ENCODE measurements around the gene GPRIN2. TPM values are rescaled to one million over a fixed set of nuclear protein-coding genes. Genes with fewer than 3 reads are reported as not detected.
A peak's percentile ranks its signal among the peaks of the same experiment; 100 is the strongest.
"Not testable (repeated sequence)": the region's sequence is repeated elsewhere in the genome, so short reads cannot be mapped to it uniquely, and the experiment has no call there.

GPRIN2 gene
- 10 to 100 TPM; 13.9 to 33.5 (median 20.1) TPM for polyA plus RNA-seq
- long read RNA-seq, donor 1, partial matches to known transcripts: 0 of 3 reads
- long read RNA-seq, donor 1, other reads (novel, unspliced or antisense): 0 of 3 reads
- long read RNA-seq, donor 2, partial matches to known transcripts: 0 of 1 reads
- long read RNA-seq, donor 2, other reads (novel, unspliced or antisense): 0 of 1 reads
- long read RNA-seq, donor 3, partial matches to known transcripts: 0 of 2 reads
- long read RNA-seq, donor 3, other reads (novel, unspliced or antisense): 0 of 2 reads
- long read RNA-seq, donor 4: 0 reads
- long read RNA-seq, donor 5, partial matches to known transcripts: 0 of 1 reads
- long read RNA-seq, donor 5, other reads (novel, unspliced or antisense): 0 of 1 reads
- long read RNA-seq, donor 6, partial matches to known transcripts: 0 of 4 reads
- long read RNA-seq, donor 6, other reads (novel, unspliced or antisense): 0 of 4 reads
- long read RNA-seq, donor 7: 0 reads
- long read RNA-seq, donor 8: 0 reads
- long read RNA-seq, donor 9: 0 reads
- long read RNA-seq, donor 10, partial matches to known transcripts: 0 of 5 reads
- long read RNA-seq, donor 10, other reads (novel, unspliced or antisense): 0 of 5 reads

GRCh38 chr10:46556515-46557318 lies at the start of gene GPRIN2:
Gene GPRIN2, minus strand, starts transcription at chr10:46556658. Its CDS starts 5,922 bp downstream, at chr10:46550736.
- FAIRE-seq (no peak), DNase-seq (peak; percentile 74 to 80)
- peak within 1 kb of the TSS in 2 of 3 donors; percentile 8 to 17 for H3K27ac ChIP-seq (ENCODE audit: low read depth in 1 of 3, low read length in 2 of 3)
- H3K4me3 ChIP-seq (ENCODE audit: low read depth in 1 of 3, low read length in 3 of 3): peak within 1 kb of the TSS; percentile 26 to 64 (median 57)
- no peaks in the 10 kb centered on the region for H3K9me3 ChIP-seq (ENCODE audit: control insufficient read depth in 2 of 2, insufficient read depth in 1 of 2, low read depth in 1 of 2, low read length in 1 of 2)
- peaks cover 0 to 16% (median 0%) of the 10 kb centered on the region in 3 donors for H3K36me3 ChIP-seq (ENCODE audit: control insufficient read depth in 3 of 3, insufficient read depth in 2 of 3, low read depth in 1 of 3, low read length in 3 of 3)
- H3K4me1 ChIP-seq (ENCODE audit: control insufficient read depth in 3 of 3, insufficient read depth in 2 of 3, low read depth in 1 of 3, low read length in 2 of 3): peaks cover 0 to 9% (median 3%) of the 10 kb centered on the region in 3 donors
- WGBS, 3 donors: 3 to 4% (median 4%) methylated on average over 70 to 74 of the region's 74 CpGs
- H3K27me3 ChIP-seq (ENCODE audit: control insufficient read depth in 3 of 3, insufficient read depth in 3 of 3, low read length in 3 of 3): peaks cover 4 to 31% (median 17%) of the 10 kb centered on the region in 3 donors

- H3K4me1 ChIP-seq (ENCODE audit: control insufficient read depth in 3 of 3, insufficient read depth in 2 of 3, low read depth in 1 of 3, low read length in 2 of 3); H3K36me3 ChIP-seq (ENCODE audit: control insufficient read depth in 3 of 3, insufficient read depth in 2 of 3, low read depth in 1 of 3, low read length in 3 of 3); FAIRE-seq; H3K9me3 ChIP-seq (ENCODE audit: control insufficient read depth in 2 of 2, insufficient read depth in 1 of 2, low read depth in 1 of 2, low read length in 1 of 2); DNase-seq; H3K27ac ChIP-seq (ENCODE audit: low read depth in 1 of 3, low read length in 2 of 3); H3K4me3 ChIP-seq (ENCODE audit: low read depth in 1 of 3, low read length in 3 of 3); H3K27me3 ChIP-seq (ENCODE audit: control insufficient read depth in 3 of 3, insufficient read depth in 3 of 3, low read length in 3 of 3): not testable (repeated sequence)
- WGBS, 3 donors: 48 to 76% (median 56%) methylated on average over 1 of the region's 1 CpG
These were observed 44.1 kb upstream of the GPRIN2 start for GRCh38 chr10:46600516-46600915.

- not testable (repeated sequence) for H3K9me3 ChIP-seq (ENCODE audit: control insufficient read depth in 2 of 2, insufficient read depth in 1 of 2, low read depth in 1 of 2, low read length in 1 of 2); H3K4me1 ChIP-seq (ENCODE audit: control insufficient read depth in 3 of 3, insufficient read depth in 2 of 3, low read depth in 1 of 3, low read length in 2 of 3); H3K27ac ChIP-seq (ENCODE audit: low read depth in 1 of 3, low read length in 2 of 3); DNase-seq; H3K36me3 ChIP-seq (ENCODE audit: control insufficient read depth in 3 of 3, insufficient read depth in 2 of 3, low read depth in 1 of 3, low read length in 3 of 3); H3K4me3 ChIP-seq (ENCODE audit: low read depth in 1 of 3, low read length in 3 of 3); H3K27me3 ChIP-seq (ENCODE audit: control insufficient read depth in 3 of 3, insufficient read depth in 3 of 3, low read length in 3 of 3); FAIRE-seq
- WGBS, 3 donors: 0 to 2% (median 1%) methylated on average over 7 to 30 of the region's 44 CpGs
These were observed 41.3 kb upstream of the GPRIN2 start for GRCh38 chr10:46597616-46598246.

- DNase-seq; H3K4me1 ChIP-seq (ENCODE audit: control insufficient read depth in 3 of 3, insufficient read depth in 2 of 3, low read depth in 1 of 3, low read length in 2 of 3); H3K27ac ChIP-seq (ENCODE audit: low read depth in 1 of 3, low read length in 2 of 3); H3K9me3 ChIP-seq (ENCODE audit: control insufficient read depth in 2 of 2, insufficient read depth in 1 of 2, low read depth in 1 of 2, low read length in 1 of 2); H3K4me3 ChIP-seq (ENCODE audit: low read depth in 1 of 3, low read length in 3 of 3); H3K27me3 ChIP-seq (ENCODE audit: control insufficient read depth in 3 of 3, insufficient read depth in 3 of 3, low read length in 3 of 3); FAIRE-seq; H3K36me3 ChIP-seq (ENCODE audit: control insufficient read depth in 3 of 3, insufficient read depth in 2 of 3, low read depth in 1 of 3, low read length in 3 of 3): not testable (repeated sequence)
- WGBS, 3 donors: 27 to 60% (median 43%) methylated on average over 2 of the region's 4 CpGs
These were observed 40.1 kb upstream of the GPRIN2 start for GRCh38 chr10:46596570-46596969.

- not testable (repeated sequence) for H3K4me1 ChIP-seq (ENCODE audit: control insufficient read depth in 3 of 3, insufficient read depth in 2 of 3, low read depth in 1 of 3, low read length in 2 of 3); H3K27me3 ChIP-seq (ENCODE audit: control insufficient read depth in 3 of 3, insufficient read depth in 3 of 3, low read length in 3 of 3); FAIRE-seq; DNase-seq; H3K36me3 ChIP-seq (ENCODE audit: control insufficient read depth in 3 of 3, insufficient read depth in 2 of 3, low read depth in 1 of 3, low read length in 3 of 3); H3K4me3 ChIP-seq (ENCODE audit: low read depth in 1 of 3, low read length in 3 of 3); H3K27ac ChIP-seq (ENCODE audit: low read depth in 1 of 3, low read length in 2 of 3); H3K9me3 ChIP-seq (ENCODE audit: control insufficient read depth in 2 of 2, insufficient read depth in 1 of 2, low read depth in 1 of 2, low read length in 1 of 2)
- whole genome bisulfite sequencing, 3 donors: 36 to 50% (median 37%) methylated on average over 5 of the region's 6 CpGs
These were observed 38.1 kb upstream of the GPRIN2 start for GRCh38 chr10:46594453-46595063.

GRCh38 chr10:46593307-46593706 lies 36.8 kb upstream of the GPRIN2 start:
- not testable (repeated sequence) for H3K9me3 ChIP-seq (ENCODE audit: control insufficient read depth in 2 of 2, insufficient read depth in 1 of 2, low read depth in 1 of 2, low read length in 1 of 2); H3K4me1 ChIP-seq (ENCODE audit: control insufficient read depth in 3 of 3, insufficient read depth in 2 of 3, low read depth in 1 of 3, low read length in 2 of 3); DNase-seq; H3K27me3 ChIP-seq (ENCODE audit: control insufficient read depth in 3 of 3, insufficient read depth in 3 of 3, low read length in 3 of 3); H3K36me3 ChIP-seq (ENCODE audit: control insufficient read depth in 3 of 3, insufficient read depth in 2 of 3, low read depth in 1 of 3, low read length in 3 of 3); H3K4me3 ChIP-seq (ENCODE audit: low read depth in 1 of 3, low read length in 3 of 3); FAIRE-seq; H3K27ac ChIP-seq (ENCODE audit: low read depth in 1 of 3, low read length in 2 of 3)
- WGBS, 3 donors: 95 to 97% (median 96%) methylated on average over 12 to 13 of the region's 13 CpGs

- not testable (repeated sequence) for H3K36me3 ChIP-seq (ENCODE audit: control insufficient read depth in 3 of 3, insufficient read depth in 2 of 3, low read depth in 1 of 3, low read length in 3 of 3); H3K4me1 ChIP-seq (ENCODE audit: control insufficient read depth in 3 of 3, insufficient read depth in 2 of 3, low read depth in 1 of 3, low read length in 2 of 3); H3K27ac ChIP-seq (ENCODE audit: low read depth in 1 of 3, low read length in 2 of 3); DNase-seq; H3K4me3 ChIP-seq (ENCODE audit: low read depth in 1 of 3, low read length in 3 of 3); H3K27me3 ChIP-seq (ENCODE audit: control insufficient read depth in 3 of 3, insufficient read depth in 3 of 3, low read length in 3 of 3); FAIRE-seq; H3K9me3 ChIP-seq (ENCODE audit: control insufficient read depth in 2 of 2, insufficient read depth in 1 of 2, low read depth in 1 of 2, low read length in 1 of 2)
- 83% methylated on average over 1 of the region's 8 CpGs; no CpG with 5 or more reads in 2 of the 3 donors for WGBS, 3 donors
These were observed 34.6 kb upstream of the GPRIN2 start for GRCh38 chr10:46591053-46591452.
